Ishikawa (cell line): Measurements from ENCODE around the gene VNN1.

ENCODE experiments used
- CEBPB ChIP-seq: IDR thresholded peaks from 2 replicates; pipeline ENCODE4 v1.6.1; 2012
- CREB1 ChIP-seq: IDR thresholded peaks from 2 replicates; pipeline ENCODE4 v1.6.1; 2012; ENCODE audit warnings: low read depth
- EGR1 ChIP-seq: IDR thresholded peaks from 2 replicates; pipeline ENCODE4 v1.6.1; 2012
- EP300 ChIP-seq: IDR thresholded peaks from 2 replicates; pipeline ENCODE4 v1.6.1; 2012; ENCODE audit warnings: borderline replicate concordance
- FOXM1 ChIP-seq: IDR thresholded peaks from 2 replicates; pipeline ENCODE4 v1.6.1; 2012; ENCODE audit warnings: low read depth, borderline replicate concordance
- NFIC ChIP-seq: IDR thresholded peaks from 2 replicates; pipeline ENCODE4 v1.6.1; 2012
- RAD21 ChIP-seq: IDR thresholded peaks from 2 replicates; pipeline ENCODE4 v1.6.1; 2012; ENCODE audit warnings: low read depth
- TAF1 ChIP-seq: IDR thresholded peaks from 2 replicates; pipeline ENCODE4 v1.6.1; 2012; ENCODE audit warnings: low read depth, mild to moderate bottlenecking
- TCF12 ChIP-seq: IDR thresholded peaks from 2 replicates; pipeline ENCODE4 v1.6.1; 2012; ENCODE audit warnings: low read depth
- TEAD4 ChIP-seq: IDR thresholded peaks from 2 replicates; pipeline ENCODE4 v1.6.1; 2012
- YY1 ChIP-seq: IDR thresholded peaks from 2 replicates; pipeline ENCODE4 v1.6.1; 2012; ENCODE audit warnings: low read depth
- ZBTB7A ChIP-seq: IDR thresholded peaks from 2 replicates; pipeline ENCODE4 v1.6.1; 2012; ENCODE audit warnings: low read depth
- TF ChIP-seq, protein P1 (sequence below): IDR thresholded peaks from 2 replicates; pipeline ENCODE4 v1.6.1; 2012
- TF ChIP-seq, protein P2 (sequence below): IDR thresholded peaks from 2 replicates; pipeline ENCODE4 v1.6.1; 2012; ENCODE audit warnings: low read depth, mild to moderate bottlenecking
- TF ChIP-seq, protein P3 (sequence below): IDR thresholded peaks from 2 replicates; pipeline ENCODE4 v1.6.1; 2012

The VNN1 gene

DNA sequence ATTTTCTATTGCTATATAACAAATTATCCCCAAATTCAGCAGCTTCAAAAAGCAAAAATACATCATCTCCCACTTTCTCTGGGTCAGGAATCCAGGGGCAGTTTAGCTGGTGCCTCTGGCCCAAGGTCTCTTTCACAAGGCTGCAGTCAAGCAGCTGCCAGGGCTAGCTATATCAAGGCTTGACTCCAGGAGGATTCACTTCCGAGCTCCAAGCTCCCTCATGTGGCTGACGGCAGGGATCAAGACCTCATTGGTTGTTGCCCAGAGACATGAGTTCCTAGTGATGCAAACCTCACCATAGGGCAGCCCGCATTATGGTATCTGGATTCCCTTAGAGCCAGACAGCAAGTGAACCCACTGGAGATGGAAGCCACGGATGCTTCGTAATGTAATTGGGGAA lies 1.3 kb upstream of the VNN1 start:
- no peak for TF ChIP-seq NFIC
- no peak for TF ChIP-seq CREB1
- TF ChIP-seq EGR1 = no peak
- TF ChIP-seq YY1 = no peak
- no peak for TF ChIP-seq TCF12
- no peak for TF ChIP-seq EP300
- TF ChIP-seq FOXM1 = no peak
- TF ChIP-seq RAD21 = peak; percentile 38; the same call in 1 of the 2 replicates

DNA sequence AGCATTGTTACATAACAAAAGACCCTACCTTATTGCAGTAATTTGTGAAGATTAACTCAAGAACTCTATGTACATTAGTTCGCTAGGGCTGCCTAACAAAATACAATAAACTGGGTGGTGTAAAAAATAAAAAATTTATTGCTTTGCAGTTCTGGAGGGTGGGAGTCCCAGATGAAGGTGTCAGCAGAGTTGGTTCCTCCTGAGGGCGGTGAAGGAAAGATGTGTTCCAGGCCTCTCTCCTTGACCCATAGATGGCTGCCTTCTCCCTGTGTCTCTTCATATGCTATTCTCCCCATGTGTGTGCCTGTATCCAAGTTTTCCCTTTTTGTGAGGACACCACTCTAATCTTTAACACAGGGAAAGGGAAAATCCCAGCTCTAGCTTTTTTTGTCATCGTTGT lies 305 bp upstream of the VNN1 start:
- TF ChIP-seq RAD21 = no peak
- no peak for TF ChIP-seq TEAD4

DNA sequence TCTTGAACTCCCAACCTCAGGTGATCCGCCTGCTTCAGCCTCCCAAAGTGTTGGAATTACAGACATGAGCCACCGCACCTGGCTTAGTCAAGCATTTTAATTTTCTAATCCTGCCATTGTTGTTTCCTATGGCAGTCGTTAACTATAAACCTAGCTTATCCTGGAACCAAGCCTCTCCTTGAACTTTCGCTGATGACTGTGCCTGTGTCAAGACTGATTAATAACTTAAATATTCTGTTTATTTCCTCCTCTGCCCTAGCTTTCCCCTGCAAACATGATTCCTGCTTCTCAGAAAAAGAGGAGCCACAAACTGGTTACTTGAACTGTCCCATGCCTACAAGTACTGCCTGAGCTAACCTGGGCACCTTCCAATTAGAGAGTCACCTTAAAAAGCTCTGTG lies 1.5 kb downstream of the VNN1 start:
- no peak for TF ChIP-seq RAD21
- no peak for TF ChIP-seq TCF12
- no peak for TF ChIP-seq EGR1
- TF ChIP-seq, protein P1, sequence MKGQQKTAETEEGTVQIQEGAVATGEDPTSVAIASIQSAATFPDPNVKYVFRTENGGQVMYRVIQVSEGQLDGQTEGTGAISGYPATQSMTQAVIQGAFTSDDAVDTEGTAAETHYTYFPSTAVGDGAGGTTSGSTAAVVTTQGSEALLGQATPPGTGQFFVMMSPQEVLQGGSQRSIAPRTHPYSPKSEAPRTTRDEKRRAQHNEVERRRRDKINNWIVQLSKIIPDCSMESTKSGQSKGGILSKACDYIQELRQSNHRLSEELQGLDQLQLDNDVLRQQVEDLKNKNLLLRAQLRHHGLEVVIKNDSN = no peak
- TF ChIP-seq ZBTB7A = no peak
- TF ChIP-seq CREB1 = no peak
- TF ChIP-seq, protein P2, sequence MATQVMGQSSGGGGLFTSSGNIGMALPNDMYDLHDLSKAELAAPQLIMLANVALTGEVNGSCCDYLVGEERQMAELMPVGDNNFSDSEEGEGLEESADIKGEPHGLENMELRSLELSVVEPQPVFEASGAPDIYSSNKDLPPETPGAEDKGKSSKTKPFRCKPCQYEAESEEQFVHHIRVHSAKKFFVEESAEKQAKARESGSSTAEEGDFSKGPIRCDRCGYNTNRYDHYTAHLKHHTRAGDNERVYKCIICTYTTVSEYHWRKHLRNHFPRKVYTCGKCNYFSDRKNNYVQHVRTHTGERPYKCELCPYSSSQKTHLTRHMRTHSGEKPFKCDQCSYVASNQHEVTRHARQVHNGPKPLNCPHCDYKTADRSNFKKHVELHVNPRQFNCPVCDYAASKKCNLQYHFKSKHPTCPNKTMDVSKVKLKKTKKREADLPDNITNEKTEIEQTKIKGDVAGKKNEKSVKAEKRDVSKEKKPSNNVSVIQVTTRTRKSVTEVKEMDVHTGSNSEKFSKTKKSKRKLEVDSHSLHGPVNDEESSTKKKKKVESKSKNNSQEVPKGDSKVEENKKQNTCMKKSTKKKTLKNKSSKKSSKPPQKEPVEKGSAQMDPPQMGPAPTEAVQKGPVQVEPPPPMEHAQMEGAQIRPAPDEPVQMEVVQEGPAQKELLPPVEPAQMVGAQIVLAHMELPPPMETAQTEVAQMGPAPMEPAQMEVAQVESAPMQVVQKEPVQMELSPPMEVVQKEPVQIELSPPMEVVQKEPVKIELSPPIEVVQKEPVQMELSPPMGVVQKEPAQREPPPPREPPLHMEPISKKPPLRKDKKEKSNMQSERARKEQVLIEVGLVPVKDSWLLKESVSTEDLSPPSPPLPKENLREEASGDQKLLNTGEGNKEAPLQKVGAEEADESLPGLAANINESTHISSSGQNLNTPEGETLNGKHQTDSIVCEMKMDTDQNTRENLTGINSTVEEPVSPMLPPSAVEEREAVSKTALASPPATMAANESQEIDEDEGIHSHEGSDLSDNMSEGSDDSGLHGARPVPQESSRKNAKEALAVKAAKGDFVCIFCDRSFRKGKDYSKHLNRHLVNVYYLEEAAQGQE = no peak
- TF ChIP-seq FOXM1 = no peak
- no peak for TF ChIP-seq TAF1
- TF ChIP-seq EP300 = no peak
- no peak for TF ChIP-seq CEBPB
- TF ChIP-seq YY1 = no peak
- TF ChIP-seq NFIC = no peak
- TF ChIP-seq TEAD4 = no peak
- TF ChIP-seq, protein P3, sequence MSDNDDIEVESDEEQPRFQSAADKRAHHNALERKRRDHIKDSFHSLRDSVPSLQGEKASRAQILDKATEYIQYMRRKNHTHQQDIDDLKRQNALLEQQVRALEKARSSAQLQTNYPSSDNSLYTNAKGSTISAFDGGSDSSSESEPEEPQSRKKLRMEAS = no peak

DNA sequence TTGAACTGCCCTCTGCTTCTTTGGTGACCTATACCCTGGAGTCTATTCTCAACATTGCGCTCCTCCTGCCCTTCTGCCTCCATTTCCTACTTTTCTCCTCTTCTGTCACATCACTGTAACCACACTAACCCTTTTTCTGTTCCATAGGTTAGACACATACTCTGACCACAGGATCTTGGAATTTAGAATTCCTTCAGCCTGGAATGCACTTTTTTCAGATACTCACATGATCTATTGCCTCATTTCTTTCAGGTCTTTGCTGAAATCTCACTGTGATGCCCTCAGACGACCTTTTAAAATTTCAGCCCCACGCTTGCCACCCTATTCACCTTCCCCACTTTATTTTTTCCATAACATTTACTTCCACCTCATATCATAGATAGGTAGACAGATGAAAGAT lies 5.1 kb downstream of the VNN1 start:
- TF ChIP-seq ZBTB7A = no peak
- TF ChIP-seq, protein P1 = no peak
- TF ChIP-seq CEBPB = no peak
- no peak for TF ChIP-seq NFIC
- TF ChIP-seq, protein P3 = no peak
- no peak for TF ChIP-seq TEAD4
- no peak for TF ChIP-seq FOXM1
- TF ChIP-seq EGR1 = no peak
- TF ChIP-seq TAF1 = no peak
- TF ChIP-seq YY1 = no peak
- TF ChIP-seq EP300 = no peak
- TF ChIP-seq, protein P2 = no peak
- no peak for TF ChIP-seq RAD21
- no peak for TF ChIP-seq CREB1
- no peak for TF ChIP-seq TCF12

DNA sequence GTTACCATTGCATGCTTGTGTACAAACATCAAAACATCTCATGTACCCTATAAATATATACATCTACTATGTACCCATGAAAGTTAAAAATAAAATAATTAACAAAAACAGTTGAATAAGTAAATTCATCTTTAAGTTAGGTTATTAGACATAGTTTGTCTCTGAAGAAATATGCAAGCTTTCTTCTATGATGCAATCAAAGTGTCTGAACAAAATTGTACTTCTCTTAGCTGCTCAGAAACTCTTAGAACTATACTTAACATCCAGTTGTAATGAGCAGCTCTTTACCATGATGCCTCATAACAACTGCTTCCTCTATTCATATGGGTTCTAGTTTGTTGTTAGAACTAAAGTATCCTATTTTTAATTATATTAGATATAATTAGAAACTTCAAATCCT lies 5.9 kb downstream of the VNN1 start:
- TF ChIP-seq NFIC (no peak), TCF12 (no peak), RAD21 (no peak), CREB1 (no peak), EP300 (no peak), TEAD4 (no peak), CEBPB (no peak), EGR1 (no peak), YY1 (no peak), ZBTB7A (no peak), TAF1 (no peak), FOXM1 (no peak)
- TF ChIP-seq, protein P3 = no peak
- TF ChIP-seq, protein P1 = no peak
- TF ChIP-seq, protein P2 = no peak
